HG03060 (cell line): ENCODE data around the gene TWF2.

Experiments used
- ATAC-seq: cut with Tn5 transposase; IDR thresholded peaks from one replicate; pipeline ENCODE4 v1.9.1; 2021; ENCODE audit warnings: low read depth, moderate number of reproducible peaks; ENCODE audit not compliant: unreplicated experiment

The TWF2 gene

DNA sequence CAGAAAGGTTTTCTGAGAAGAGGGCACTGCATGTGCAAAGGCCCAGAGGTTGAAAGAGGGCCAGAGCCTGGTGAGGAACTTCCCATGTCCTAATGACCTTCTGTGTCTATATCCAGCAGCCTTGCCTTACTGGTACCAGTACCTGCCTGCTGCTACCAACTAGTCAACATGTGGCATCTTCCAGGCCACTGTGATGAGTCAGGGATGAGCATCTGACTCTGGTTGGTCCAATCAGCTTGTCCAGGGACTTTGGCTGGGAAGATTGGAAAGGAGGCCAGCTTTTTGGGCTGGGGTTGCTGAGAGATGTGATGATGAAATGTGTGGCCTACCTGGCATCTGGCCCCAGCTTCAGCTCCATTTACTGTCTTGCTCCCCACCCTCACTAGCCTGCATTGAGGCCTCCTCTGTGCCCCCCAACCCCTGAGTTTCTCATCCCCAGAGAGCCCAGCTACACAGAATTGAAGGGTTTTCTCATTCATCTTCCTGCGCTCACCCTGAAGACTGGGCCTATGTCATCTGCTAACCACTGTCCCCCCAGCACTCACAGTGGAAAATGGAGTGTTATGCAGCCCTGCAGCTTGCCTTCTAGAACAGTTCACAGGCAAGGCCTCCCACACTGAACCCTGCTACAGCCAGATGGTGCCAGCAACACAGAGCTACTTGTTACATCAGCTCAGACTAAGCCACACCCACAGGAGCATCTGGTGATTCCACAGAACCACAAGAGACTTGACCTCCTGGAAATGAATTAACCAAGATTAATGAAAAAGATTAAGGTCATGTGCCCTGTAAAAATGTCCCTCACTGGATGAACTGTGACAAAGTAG is 1.3 kb upstream of the TWF2 start:
- no peak for ATAC-seq

DNA sequence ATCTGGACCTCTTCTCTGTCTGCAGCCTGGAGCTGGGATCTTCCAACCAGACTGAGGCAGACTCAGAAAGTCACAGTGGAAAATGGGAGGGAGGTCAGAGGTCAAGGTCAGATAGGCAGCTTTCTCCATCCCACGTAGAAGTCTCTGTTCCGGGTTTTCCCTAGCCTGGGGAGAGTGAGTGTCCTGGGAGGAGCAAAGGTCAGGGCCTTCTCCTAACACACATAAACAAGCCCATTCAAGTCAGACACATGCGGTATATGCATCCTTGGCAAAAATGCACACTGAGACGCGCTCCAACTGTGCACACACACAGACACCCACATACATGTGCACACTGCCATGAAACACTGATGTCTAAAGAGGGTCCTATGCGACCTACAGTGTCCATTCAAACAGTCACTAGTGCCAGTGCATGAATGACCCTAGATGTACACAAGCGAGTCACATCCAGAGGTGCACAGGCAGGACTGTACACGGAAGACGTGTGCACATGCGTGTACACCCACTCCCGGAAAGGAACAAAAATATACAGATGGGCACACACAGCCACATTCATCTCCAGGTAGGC is 681 bp downstream of the TWF2 start:
- no peak for ATAC-seq

DNA sequence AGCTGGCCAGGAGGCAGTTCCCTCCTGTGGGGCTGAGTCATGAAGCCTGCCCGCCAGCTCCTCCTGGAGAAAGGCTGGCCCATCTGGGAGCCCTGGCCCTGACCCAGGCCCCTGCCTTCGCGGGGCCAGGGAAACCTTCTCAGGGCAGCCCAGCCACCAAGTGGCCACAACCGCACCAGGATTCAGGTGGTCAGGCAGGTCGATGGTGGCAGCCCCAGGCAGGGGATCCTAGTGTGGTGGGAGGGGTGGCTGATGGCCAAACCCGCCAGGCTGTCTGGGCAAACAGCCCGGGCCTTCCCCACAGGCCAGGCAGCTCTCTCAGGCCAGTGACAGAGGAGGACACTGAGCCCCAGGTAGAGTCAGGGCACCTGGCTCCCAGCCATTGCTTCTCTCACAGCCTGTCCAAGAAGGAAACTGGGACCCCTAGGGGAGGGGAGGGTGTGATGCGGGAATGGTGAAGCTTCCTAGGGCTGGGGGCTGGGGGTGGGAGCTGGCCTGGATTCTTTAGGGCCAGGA is 1.2 kb downstream of the TWF2 start:
- no peak for ATAC-seq

DNA sequence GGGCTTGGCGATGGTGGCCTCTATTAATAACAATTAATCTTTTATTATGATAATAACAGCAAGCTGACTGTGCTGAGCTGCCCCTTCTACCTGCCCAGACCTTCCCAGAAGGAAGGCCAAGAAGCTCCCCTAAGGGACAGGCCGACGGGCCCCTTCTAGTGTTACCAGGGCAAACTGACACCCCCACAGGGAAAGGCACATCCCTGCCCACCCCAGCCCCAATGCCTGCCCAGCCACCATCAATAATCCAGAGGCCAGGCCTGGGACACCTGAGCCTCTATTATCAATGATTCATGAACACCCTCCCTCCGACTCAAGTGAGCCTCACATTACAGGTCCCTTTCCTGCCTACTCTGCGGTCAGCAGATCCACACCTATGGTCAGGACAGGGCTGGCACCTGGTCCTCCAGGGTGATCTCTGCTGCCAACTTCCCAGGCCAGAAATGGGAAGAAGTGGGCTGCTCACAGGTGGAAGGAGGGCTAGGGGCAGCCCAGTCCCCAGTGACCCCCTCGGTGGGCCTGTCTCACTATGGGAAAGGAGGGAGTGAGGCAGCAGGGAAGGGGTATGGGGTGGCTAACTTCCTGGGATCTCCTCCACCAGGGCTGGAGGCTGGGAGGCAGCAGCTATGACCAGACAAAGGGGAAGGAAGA is 1.8 kb downstream of the TWF2 start:
- no peak for ATAC-seq

DNA sequence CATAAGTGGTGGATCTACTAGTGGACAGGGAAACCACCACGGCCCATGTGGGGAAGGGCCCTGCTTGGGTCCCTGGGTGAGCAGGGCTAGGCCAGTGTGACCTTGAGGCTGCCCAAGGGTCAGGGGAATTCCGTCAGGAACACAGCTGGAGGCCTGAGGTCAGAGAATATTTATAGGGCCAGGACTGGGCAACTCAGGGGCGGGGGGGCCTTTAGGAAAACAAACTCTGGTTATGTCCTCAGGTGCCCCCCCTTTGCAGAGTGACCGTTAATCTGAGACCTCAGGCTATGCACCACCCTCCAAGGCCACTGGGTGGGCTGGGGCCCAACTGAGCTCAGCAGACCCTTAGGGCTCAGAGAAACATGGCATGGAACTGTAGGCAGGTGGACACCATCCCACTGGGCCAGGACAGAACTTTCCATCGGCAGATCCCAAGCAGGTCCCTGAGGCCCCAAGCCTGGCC is 2.5 kb downstream of the TWF2 start:
- ATAC-seq, result no peak

DNA sequence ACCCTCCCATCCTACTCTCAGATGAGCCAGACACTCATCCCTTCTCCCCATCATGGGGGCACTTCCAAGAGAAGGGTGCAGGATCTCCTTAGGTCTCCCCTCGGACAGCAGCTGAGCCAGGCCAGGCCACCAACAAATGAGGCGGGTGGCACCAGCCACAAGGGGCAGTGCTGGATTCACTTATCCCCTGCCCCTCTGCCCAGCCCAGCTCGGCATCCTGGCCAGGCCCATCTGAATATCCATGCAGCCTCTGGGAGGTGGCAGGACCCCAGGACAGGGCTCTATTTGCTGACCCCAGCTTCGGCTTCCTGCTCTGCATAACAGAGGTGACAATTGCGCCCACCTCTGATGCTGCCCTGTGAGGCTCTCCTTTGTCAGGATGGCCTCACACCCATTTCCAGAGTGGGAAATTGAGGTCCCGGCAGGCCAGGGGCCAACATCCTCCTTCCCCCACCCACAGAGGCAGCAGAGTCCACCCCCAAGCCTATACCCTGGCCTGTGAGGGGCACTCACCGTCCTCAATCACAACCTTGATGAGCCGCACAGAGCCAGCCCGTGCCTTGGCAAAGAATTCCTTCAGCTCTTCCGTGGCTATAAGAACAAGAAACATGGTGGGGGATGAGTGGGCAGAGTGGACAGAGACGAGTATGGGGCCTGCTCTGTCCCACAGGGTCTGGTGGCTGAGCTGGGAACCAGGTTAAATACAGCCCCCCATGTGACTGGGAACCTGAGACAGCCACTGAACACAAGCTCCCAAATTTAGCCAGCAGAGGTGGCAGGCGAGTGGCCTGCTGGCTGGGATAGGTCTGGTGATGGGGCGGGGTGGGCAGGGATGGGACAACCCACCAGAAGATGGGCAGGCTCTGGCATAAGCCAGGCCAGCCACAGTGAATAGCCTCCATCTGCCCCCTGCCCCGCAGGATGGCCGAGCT is 4.2 kb downstream of the TWF2 start:
- ATAC-seq, result no peak

DNA sequence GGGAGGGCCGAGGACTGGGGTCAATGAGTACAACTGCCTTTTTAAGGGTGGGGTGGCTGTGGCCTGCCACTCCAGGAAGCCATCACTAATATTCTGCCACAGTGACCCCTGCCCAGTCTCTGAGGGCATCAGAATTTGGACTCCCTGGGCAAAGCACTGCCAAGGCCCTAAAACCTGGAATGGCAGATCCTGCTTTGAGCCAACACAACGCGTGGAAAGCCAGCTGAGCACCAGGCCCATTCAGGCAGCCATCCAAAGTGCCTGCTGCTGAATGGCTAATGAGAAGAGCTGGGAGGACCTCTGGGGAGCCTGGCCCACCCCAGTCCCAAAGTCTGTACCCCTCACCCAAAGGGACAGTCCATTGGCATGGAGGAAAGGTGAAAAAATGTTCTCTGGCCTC is 5.0 kb downstream of the TWF2 start:
- no peak for ATAC-seq

DNA sequence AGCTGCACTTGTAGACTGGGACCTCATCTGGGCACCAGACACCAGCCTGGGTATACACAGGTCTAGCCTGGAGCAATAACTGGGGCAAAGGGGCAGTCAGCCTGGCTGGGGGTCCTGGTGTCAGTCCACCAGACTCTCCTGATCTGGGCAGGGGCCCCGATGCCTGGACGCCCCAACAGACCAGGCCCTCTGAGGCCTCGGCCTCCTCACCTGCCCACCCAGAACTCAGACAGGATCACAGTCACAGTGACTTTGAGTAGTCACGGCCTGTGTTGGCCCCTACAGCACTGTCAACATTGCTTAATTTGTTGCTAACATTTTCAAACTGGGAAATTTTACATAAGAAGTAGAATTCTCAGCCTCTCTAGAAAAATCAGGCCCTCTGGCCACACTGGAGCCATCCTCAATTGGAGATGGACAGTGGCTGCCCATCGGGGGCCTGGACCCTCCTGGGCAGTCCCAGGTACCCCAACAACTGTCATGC is 5.8 kb downstream of the TWF2 start:
- ATAC-seq, result no peak

DNA sequence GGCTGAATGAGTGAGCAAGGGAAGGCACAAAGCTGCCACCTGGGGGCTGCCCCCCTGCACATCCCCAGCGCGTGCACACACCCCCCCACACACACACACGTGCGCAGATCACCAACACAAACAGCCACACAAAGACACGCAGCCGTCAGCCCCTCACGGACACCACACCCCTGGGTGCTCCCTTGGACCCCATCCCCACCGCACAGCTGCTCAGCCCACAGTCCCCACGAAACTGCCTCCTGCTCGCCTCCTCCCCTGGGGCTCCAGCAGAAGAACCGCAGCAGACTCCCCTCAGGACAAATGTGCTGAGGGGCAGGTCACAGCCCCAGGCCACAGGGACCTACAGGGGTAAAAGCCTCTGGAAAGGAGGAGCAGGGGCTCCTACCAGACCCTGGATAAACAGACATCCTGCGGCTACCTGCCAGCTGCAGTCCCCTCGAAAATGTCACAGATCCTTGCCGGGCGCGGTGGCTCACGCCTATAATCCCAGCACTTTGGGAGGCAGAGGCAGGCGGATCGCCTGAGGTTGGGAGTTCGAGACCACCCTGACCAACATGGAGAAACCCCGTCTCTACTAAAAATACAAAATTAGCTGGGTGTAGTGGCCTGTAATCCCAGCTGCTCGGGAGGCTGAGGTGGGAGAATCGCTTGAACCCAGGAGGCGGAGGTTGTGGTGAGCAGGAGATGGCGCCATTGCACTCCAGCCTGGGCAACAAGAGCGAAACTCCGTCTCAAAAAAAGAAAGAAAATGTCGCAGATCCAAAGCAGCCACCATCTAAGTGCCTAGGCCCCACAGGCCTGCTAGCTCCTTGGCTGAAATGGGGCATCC is 6.5 kb downstream of the TWF2 start:
- ATAC-seq, result no peak

DNA sequence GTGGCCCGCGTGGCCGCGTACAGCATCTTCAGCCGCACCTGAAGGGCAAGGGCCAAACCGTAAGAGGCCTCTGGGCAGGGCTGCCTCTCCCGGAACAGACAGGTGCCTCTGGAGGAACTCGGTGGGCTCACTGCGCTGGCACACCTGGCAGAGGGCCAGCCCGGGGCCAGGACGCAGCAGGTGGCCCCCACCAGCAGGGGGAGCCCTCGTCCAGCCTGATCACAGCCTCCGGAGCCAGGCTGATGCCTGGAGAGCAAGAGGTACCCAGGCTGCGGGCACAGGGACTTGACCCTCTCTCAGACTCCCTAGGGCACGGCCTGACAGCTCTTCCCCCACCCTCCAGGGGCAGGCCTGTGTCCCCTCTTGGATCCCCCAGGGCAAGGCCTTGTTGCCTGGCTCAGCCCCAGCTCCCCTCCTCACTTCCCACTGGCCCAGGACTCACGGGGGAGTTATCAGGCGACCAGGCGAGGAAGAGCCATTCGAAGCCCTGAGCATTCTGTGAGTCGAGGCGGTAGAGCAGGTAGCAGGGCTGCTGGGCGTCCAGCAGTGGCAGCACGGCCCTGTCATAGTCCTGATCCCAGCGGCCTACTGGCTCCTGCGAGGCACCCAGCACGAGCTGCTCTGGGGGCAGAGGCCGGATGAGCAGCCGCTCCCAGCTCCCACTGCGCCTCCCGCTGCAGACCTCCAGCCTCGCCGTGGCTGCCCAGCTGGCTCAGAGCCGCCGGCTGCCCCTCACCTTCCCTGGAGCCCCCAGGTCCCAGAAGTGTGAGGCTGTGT is 7.3 kb downstream of the TWF2 start:
- no peak for ATAC-seq

DNA sequence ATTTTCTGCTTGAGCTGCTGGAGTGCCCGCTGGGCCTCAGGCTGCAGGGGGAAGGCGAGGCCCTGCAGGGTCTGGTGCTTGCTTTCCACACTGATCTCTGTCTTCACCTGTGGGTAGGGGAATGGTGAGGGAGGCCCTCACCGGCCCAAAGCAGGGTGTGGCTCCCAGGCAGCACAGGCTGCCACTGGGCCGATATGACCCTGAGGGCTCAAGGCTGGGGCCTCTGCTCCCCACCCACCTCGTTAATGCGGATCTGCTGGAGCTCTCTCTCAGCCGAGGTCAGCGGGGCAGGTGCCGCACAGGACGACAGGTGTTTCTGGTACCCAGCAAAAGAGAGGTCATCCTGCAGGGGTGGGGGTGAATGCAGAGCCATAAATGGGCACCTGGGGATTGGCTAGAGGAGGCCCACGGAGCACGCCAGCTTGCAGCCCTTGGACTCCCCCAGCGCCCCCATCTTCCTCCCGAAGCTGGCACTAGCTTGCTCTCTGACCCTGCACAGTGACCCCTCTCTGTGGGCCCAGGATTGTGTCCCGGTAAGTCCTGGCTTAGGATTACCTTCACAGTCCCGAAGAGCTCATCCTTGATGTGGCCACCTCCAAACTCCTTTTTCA is 8.0 kb downstream of the TWF2 start:
- ATAC-seq, result no peak

DNA sequence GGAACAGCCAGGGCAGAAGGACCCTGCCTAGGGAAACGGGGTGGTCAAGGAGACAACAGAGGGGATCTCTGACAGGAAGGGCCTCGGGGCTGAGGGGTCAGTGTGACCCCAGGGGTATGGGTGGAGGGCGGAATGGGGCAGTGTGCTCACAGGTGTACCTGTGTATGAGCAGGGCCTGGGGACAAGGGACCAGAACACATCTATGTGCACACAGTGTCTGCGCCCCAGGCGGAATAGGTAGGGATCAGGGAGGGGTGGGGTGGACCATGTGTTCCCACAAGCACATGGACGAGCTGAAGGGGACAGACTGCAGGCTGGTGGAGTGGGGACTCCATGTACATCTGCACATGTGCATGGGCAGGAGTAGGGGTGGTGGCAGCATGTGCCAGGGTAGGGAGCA is 8.5 kb downstream of the TWF2 start:
- ATAC-seq, result no peak

DNA sequence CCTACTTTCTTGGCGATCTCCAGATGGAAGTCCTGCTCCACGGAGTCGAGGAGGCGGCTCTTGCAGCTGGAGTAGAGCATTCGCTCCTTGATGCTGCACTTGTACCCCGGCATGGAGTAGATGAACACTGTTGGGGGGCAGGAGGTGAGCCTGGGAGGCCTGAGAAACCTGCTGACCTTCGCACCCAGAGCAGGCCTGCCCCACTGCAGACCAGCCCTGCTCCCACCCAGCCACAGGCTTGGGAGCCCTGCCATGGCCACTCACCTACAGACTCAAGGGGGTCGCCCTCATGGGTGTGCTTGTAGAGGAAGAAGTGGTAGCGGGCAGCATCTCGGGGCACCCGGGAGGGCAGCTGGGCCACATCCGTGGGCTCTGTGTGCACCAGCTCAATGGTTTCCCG is 9.3 kb downstream of the TWF2 start:
- no peak for ATAC-seq

DNA sequence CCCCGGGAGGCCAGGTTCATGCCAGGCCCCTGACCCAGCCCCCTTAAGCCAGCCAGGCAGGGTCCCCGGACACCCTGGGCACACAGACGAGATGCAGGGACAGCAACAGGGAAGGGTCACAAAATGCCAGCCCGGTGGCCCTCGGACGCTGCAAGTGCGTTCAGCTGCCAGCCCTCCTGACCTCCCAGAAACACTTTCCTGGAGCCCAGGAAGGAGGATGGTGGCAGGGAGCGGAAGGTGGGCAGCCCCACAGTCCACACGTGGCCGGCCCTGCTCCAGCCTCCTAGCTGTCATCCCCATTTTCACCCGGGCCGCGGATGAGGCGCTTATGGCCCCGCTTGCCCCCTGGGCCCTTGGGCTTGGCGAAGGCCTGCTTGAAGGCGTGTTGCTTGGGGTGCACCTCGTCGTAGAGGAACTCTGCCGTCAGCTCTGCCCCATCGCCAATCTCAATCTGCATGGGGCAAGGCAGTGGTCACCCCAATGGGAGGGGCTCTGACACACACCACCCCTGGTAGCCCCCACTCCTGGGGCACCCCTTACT is 10.1 kb downstream of the TWF2 start:
- no peak for ATAC-seq

DNA sequence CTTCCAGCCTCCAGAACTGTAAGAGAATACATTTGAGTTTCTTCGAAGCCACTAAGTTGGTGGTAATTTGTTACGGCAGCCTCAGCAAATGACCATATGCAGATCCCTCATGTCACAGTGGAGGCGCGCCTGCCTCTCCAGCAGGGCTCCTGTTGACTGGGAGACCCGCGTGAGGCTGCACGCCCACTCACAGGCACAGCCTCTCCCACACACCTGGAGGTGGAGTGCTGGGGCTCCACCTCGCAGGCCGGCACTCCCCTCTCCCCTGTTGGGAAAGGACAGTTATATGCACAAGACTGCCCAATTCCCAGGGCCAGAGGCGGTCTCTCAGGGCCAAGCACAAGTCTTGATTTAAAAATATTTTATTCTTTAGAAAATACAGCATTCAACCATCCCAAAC is 10.7 kb downstream of the TWF2 start:
- ATAC-seq, result no peak

DNA sequence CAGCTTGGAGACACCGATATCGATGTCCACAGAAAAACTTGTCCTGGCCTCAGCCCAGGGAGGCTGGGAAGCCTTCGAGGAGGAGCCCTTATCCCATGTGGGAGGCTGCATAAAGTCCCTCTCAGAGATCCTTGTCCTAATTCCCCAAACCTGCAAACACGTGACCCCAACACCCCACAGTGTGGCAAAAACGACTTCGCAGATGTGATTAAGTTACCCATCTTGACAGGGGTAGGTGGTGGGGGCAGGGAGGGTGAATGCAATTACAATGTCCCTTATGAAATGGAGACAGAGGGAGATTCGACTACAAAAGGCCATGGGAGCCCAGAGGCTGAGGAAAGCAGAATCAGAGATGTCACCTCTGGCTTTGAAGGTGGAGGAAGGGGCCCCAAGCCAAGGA is 11.2 kb downstream of the TWF2 start:
- ATAC-seq, result no peak

DNA sequence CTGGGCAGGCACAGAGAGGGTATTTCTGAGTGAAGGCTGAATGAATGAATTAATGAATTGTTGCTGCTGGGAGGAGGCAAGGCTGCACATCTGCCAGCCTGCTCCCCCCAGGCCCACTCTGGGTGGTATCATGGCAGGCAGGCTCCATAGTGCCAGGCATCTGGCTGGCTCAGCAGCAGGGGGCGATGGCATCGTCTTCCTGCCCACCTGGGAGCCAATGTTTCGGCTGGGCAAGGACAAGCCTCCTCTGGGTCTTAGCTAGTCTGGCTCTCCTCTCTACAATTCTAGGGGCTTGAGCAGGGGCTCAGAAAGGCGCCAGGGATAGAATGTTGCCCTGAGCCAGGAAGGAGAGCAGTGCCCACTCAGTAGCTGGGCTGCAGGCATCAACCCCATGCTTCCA is 11.8 kb downstream of the TWF2 start:
- ATAC-seq, result no peak

DNA sequence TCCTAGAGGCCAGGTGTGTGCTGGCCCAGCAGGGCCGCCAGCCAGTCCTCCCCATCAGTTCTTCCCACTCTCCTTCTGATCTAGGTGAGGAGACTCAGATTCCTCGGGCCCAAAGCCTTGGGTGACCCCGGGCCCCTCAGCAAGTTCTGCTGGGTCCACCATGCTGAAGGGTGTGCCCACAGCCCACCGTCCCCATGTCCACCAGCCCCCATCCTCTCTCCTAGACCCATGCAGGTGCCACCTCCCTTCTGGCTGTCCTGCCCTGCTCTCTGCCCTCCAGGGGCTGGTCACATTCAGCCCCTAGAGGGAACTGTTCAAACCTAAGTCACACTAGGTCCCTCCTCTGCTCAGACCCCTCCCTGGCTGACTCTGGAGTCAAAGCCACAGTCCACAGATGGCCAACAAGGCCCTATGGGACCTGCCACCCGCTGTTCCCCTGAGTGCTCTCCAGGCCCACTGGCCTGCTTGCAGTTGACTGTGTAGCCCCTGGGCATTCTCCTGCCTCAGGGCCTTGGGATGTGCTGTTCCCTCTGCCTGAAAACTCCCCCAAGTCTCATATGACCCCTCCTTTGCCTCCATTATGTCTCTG is 12.6 kb downstream of the TWF2 start:
- no peak for ATAC-seq
